Mesodermal cell (in vitro differentiated cells): ENCODE measurements around the gene TBCC.
A peak's percentile ranks its signal among the peaks of the same experiment; 100 is the strongest.
"Not testable (repeated sequence)": the region's sequence is repeated elsewhere in the genome, so short reads cannot be mapped to it uniquely, and the experiment has no call there.

Experiments
- H3K27ac ChIP-seq: 2 replicates; pipeline ENCODE4 v1.7.0; 2013; ENCODE audit warnings: mild to moderate bottlenecking, low read depth, low read length, moderate library complexity; ENCODE audit not compliant: severe bottlenecking
- H3K36me3 ChIP-seq: 2 replicates; pipeline ENCODE4 v1.7.1; 2013; ENCODE audit warnings: mild to moderate bottlenecking, low read length, moderate library complexity; ENCODE audit not compliant: control insufficient read depth, insufficient read depth
- H3K4me1 ChIP-seq: one replicate; pipeline ENCODE4 v1.7.1; 2013; ENCODE audit warnings: mild to moderate bottlenecking, low read length; ENCODE audit not compliant: insufficient read depth, control insufficient read depth, poor library complexity, severe bottlenecking
- H3K4me3 ChIP-seq: 2 replicates; pipeline ENCODE4 v1.7.0; 2013; ENCODE audit warnings: low read length, control low read depth, mild to moderate bottlenecking; ENCODE audit not compliant: insufficient read depth, poor library complexity, severe bottlenecking; ENCODE audit errors: extremely low read depth
- H3K9me3 ChIP-seq: 2 replicates; pipeline ENCODE4 v1.7.1; 2013; ENCODE audit warnings: mild to moderate bottlenecking, low read length, moderate library complexity; ENCODE audit not compliant: control insufficient read depth
- WGBS, 2 experiments: methylation state at CpG; one replicate each; pipeline ENCODE4 v1.1.5; 2013; ENCODE audit warnings: missing lambda C conversion rate in 2 of 2; ENCODE audit not compliant: insufficient coverage in 2 of 2; 5-methylcytosine and 5-hydroxymethylcytosine counted together

Gene TBCC

GRCh38 chr6:42709871-42710270 is 36.0 kb downstream of the TBCC start:
- Histone ChIP-seq H3K4me3 (no peak overlapping the region), H3K27ac (peak overlapping the region; percentile 89), H3K36me3 (no peaks in the 10 kb centered on the region), H3K4me1 (peaks cover 15% of the 10 kb centered on the region), H3K9me3 (peaks cover 20% of the 10 kb centered on the region)
- WGBS, 2 experiments, result 93 to 96% methylated on average over 4 to 6 of the region's 6 CpGs

GRCh38 chr6:42708096-42708495 is 37.8 kb downstream of the TBCC start:
- WGBS, 2 experiments, result 92 to 93% methylated on average over 5 to 6 of the region's 11 CpGs

GRCh38 chr6:42707595-42707994 is 38.3 kb downstream of the TBCC start:
- Histone ChIP-seq H3K36me3 (no peaks in the 10 kb centered on the region), H3K9me3 (peaks cover 18% of the 10 kb centered on the region), H3K4me3 (no peak overlapping the region), H3K4me1 (peaks cover 13% of the 10 kb centered on the region), H3K27ac (no peak overlapping the region)
- 93 to 95% methylated on average over 3 to 5 of the region's 7 CpGs for WGBS, 2 experiments

More at GRCh38 chr6:42708096-42708495, 37.8 kb downstream of the TBCC start:
- no peaks in the 10 kb centered on the region for H3K36me3 ChIP-seq
- H3K4me1 ChIP-seq, result peaks cover 14% of the 10 kb centered on the region
- H3K27ac ChIP-seq, result no peak overlapping the region
- H3K9me3 ChIP-seq, result peaks cover 20% of the 10 kb centered on the region
- no peak overlapping the region for H3K4me3 ChIP-seq

GRCh38 chr6:42704937-42705374 is 40.9 kb downstream of the TBCC start:
- peaks cover 12% of the 10 kb centered on the region for H3K4me1 ChIP-seq

GRCh38 chr6:42704251-42704936 is 41.5 kb downstream of the TBCC start:
- no peaks in the 10 kb centered on the region for H3K36me3 ChIP-seq
- no peaks in the 10 kb centered on the region for H3K9me3 ChIP-seq
- H3K4me1 ChIP-seq, result peaks cover 9% of the 10 kb centered on the region
- 78% methylated on average over 21 to 22 of the region's 24 CpGs for WGBS, 2 experiments
- no peak overlapping the region for H3K27ac ChIP-seq
- H3K4me3 ChIP-seq, result no peak overlapping the region

More at GRCh38 chr6:42704937-42705374, 40.9 kb downstream of the TBCC start:
- 84 to 89% methylated on average over 2 of the region's 4 CpGs for WGBS, 2 experiments
- no peak overlapping the region for H3K27ac ChIP-seq
- no peaks in the 10 kb centered on the region for H3K9me3 ChIP-seq
- no peaks in the 10 kb centered on the region for H3K36me3 ChIP-seq
- H3K4me3 ChIP-seq, result no peak overlapping the region

- H3K4me1 ChIP-seq, H3K9me3 ChIP-seq, H3K27ac ChIP-seq, H3K36me3 ChIP-seq, H3K4me3 ChIP-seq: not testable (repeated sequence)
- WGBS, 2 experiments, result 80 to 100% methylated on average over 1 of the region's 3 CpGs
These were observed 43.1 kb downstream of the TBCC start for GRCh38 chr6:42702786-42703185.

GRCh38 chr6:42702200-42702599 is 43.7 kb downstream of the TBCC start:
- WGBS, 2 experiments, result no CpG with 5 or more reads among the region's 2 CpGs
- Histone ChIP-seq H3K4me1 (peaks cover 9% of the 10 kb centered on the region), H3K9me3 (no peaks in the 10 kb centered on the region), H3K36me3 (peaks cover 3% of the 10 kb centered on the region), H3K4me3 (no peak overlapping the region), H3K27ac (peak overlapping the region; percentile 77)

- no peak overlapping the region for H3K27ac ChIP-seq
- no peaks in the 10 kb centered on the region for H3K9me3 ChIP-seq
- no peak overlapping the region for H3K4me3 ChIP-seq
- 93 to 96% methylated on average over 5 to 8 of the region's 13 CpGs for WGBS, 2 experiments
- peaks cover 25% of the 10 kb centered on the region for H3K36me3 ChIP-seq
- H3K4me1 ChIP-seq, result peaks cover 17% of the 10 kb centered on the region
These were observed 47.7 kb downstream of the TBCC start for GRCh38 chr6:42698217-42698616.

GRCh38 chr6:42697268-42697655 is 48.6 kb downstream of the TBCC start:
- 100% methylated on average over 3 to 5 of the region's 5 CpGs for WGBS, 2 experiments
- H3K27ac ChIP-seq, result no peak overlapping the region
- H3K9me3 ChIP-seq, result no peaks in the 10 kb centered on the region
- peaks cover 32% of the 10 kb centered on the region for H3K36me3 ChIP-seq
- H3K4me1 ChIP-seq, result peaks cover 25% of the 10 kb centered on the region
- no peak overlapping the region for H3K4me3 ChIP-seq

GRCh38 chr6:42696526-42697267 is 49.2 kb downstream of the TBCC start:
- Histone ChIP-seq H3K27ac (no peak overlapping the region), H3K36me3 (peaks cover 34% of the 10 kb centered on the region), H3K9me3 (no peaks in the 10 kb centered on the region), H3K4me3 (no peak overlapping the region), H3K4me1 (peaks cover 28% of the 10 kb centered on the region)
- WGBS, 2 experiments, result 92 to 94% methylated on average over 5 to 6 of the region's 7 CpGs

- H3K4me3 ChIP-seq, result no peak overlapping the region
- no peaks in the 10 kb centered on the region for H3K9me3 ChIP-seq
- H3K36me3 ChIP-seq, result peaks cover 55% of the 10 kb centered on the region
- no peak overlapping the region for H3K27ac ChIP-seq
- WGBS, 2 experiments, result 100% methylated on average over 1 to 2 of the region's 4 CpGs
- peaks cover 35% of the 10 kb centered on the region for H3K4me1 ChIP-seq
These were observed 51.3 kb downstream of the TBCC start for GRCh38 chr6:42694586-42694985.
